ENCODE data around the gene COL9A3.

- TF ChIP-seq CTCF (IDR thresholded peaks at IDR 0.05) = no peak
- no peak for TF ChIP-seq POLR2A (IDR thresholded peaks at IDR 0.05)
- TF ChIP-seq POLR2AphosphoS5 (IDR thresholded peaks at IDR 0.05) = no peak
Measured at GRCh38 chr20:62802026-62802712, 14.7 kb upstream of the COL9A3 start.
